Suprapubic skin (tissue), 4 donors: ENCODE data around the gene SAMHD1. TPM values are rescaled to one million over a fixed set of nuclear protein-coding genes. Genes with fewer than 3 reads are reported as not detected.

Source experiments
- DNase-seq, 2 donors: peaks; one replicate each; pipeline ENCODE4 v3.0.0-alpha.2; 2019; ENCODE audit warnings: low spot score in 2 of 2
- H3K27ac ChIP-seq: fragments of 200-600 bp; sonication (generic); one replicate; pipeline ENCODE4 v1.5.1; 2019
- H3K27me3 ChIP-seq: fragments of 200-600 bp; sonication (generic); one replicate; pipeline ENCODE4 v1.5.1; 2019
- H3K36me3 ChIP-seq: fragments of 200-600 bp; sonication (generic); one replicate; pipeline ENCODE4 v1.5.1; 2019
- H3K4me1 ChIP-seq: fragments of 200-600 bp; sonication (generic); one replicate; pipeline ENCODE4 v1.5.1; 2019
- H3K4me3 ChIP-seq: fragments of 200-600 bp; sonication (generic); one replicate; pipeline ENCODE4 v1.5.1; 2019; ENCODE audit warnings: mild to moderate bottlenecking
- H3K9me3 ChIP-seq: fragments of 200-600 bp; sonication (generic); one replicate; pipeline ENCODE4 v1.5.1; 2019
- EP300 ChIP-seq: sonication (generic); formaldehyde crosslinking; IDR thresholded peaks from one replicate; pipeline ENCODE4 v1.6.1; 2017; ENCODE audit warnings: antibody characterized with exemption
- POLR2A ChIP-seq, 2 donors: fragments of 450-650 bp; IDR thresholded peaks; one replicate each; pipeline ENCODE4 v1.6.1; 2017; ENCODE audit warnings: antibody characterized with exemption in 2 of 2, mild to moderate bottlenecking in 2 of 2, moderate library complexity in 2 of 2
- POLR2AphosphoS5 ChIP-seq, 3 donors: sonication (generic); formaldehyde crosslinking; IDR thresholded peaks; one replicate each; pipeline ENCODE4 v1.6.1; 2017; ENCODE audit warnings: antibody characterized with exemption in 3 of 3
- WGBS: methylation state at CpG from one replicate; pipeline ENCODE4 v1.1.5; 2018; 5-methylcytosine and 5-hydroxymethylcytosine counted together
- total RNA-seq, 4 donors: library from RNA; depleted of rRNA; stranded (reverse); fragments of >200 nt; gene quantifications; one replicate each; pipeline ENCODE4 v1.1.0, GENCODE V29; 2016
- TF ChIP-seq, protein P1 (sequence below), 2 donors: fragments of 200-600 bp in 1 of 2; fragments of 450-650 bp in 1 of 2; sonication (generic) in 1 of 2; IDR thresholded peaks; one replicate each; pipeline ENCODE4 v1.5.1; 2016 to 2019; ENCODE audit warnings: antibody characterized with exemption in 2 of 2, mild to moderate bottlenecking in 1 of 2, moderate library complexity in 1 of 2

Gene SAMHD1
- total RNA-seq, 4 donors from 2014 or later = 32.9 to 77.4 (median 44.2) TPM

DNA sequence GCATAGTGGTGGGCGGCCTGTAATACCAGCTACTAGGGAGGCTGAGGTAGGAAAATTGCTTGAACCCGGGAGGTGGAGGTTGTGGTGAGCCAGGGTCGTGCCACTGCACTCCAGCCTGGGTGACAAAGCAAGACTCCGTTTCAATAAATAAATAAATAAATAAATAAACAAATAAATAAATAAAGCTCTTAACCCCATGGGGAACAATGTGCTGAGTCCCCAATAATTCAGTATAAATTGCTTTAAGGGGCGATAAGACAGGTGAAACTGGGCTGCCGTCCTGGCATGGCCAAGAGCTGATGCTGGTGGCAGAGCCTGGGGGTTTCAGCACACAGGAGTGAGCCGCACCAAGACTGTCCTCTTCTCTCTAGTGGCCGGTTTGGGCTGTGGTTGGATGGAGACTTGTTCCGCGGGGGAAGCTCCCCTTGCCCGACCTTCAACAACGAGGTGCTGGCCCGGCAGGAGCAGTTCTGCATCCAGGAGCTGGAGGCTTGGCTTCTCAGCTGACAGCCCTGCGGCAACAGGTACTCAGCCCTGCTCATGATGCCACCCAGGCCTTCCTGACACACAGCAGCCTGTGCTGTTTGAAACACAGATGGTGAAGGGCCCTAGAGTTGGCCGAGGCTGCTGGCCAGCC, 62.5 kb downstream of the SAMHD1 start:
- Histone ChIP-seq H3K36me3 (peaks cover 46% of the 10 kb centered on the region), H3K27me3 (no peaks in the 10 kb centered on the region), H3K4me1 (peaks cover 12% of the 10 kb centered on the region), H3K9me3 (no peaks in the 10 kb centered on the region), H3K4me3 (no peak overlapping the region), H3K27ac (no peak overlapping the region)
- 93% methylated on average over 10 of the region's 15 CpGs for WGBS
- TF ChIP-seq, protein P1, sequence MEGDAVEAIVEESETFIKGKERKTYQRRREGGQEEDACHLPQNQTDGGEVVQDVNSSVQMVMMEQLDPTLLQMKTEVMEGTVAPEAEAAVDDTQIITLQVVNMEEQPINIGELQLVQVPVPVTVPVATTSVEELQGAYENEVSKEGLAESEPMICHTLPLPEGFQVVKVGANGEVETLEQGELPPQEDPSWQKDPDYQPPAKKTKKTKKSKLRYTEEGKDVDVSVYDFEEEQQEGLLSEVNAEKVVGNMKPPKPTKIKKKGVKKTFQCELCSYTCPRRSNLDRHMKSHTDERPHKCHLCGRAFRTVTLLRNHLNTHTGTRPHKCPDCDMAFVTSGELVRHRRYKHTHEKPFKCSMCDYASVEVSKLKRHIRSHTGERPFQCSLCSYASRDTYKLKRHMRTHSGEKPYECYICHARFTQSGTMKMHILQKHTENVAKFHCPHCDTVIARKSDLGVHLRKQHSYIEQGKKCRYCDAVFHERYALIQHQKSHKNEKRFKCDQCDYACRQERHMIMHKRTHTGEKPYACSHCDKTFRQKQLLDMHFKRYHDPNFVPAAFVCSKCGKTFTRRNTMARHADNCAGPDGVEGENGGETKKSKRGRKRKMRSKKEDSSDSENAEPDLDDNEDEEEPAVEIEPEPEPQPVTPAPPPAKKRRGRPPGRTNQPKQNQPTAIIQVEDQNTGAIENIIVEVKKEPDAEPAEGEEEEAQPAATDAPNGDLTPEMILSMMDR (IDR thresholded peaks at IDR 0.05) = no peak
- TF ChIP-seq POLR2A (IDR thresholded peaks at IDR 0.05) (no peak), POLR2AphosphoS5 (IDR thresholded peaks at IDR 0.05) (no peak), EP300 (no peak)
- DNase-seq = no peak

DNA sequence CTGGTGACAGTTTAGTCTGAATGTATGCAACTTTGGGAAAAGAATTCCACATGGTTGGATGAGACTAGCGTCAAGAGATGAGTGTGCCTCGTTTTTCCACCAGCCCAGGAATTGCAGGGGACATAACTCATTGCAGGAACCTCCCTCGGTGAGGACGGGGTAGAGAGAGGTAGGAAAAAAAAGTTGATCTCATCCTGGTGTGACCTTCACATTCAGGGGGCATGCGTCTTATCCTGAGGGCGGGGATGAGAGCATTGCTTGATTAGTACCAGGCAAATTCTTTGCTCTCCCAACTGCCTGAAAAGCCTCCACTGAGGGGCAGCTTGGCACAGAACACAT, 63.8 kb downstream of the SAMHD1 start:
- Histone ChIP-seq H3K4me1 (peaks cover 12% of the 10 kb centered on the region), H3K9me3 (no peaks in the 10 kb centered on the region), H3K4me3 (no peak overlapping the region), H3K27ac (peak overlapping the region; percentile 18), H3K36me3 (peaks cover 33% of the 10 kb centered on the region), H3K27me3 (no peaks in the 10 kb centered on the region)
- peak in 1 of 2 donors; percentile 26 for DNase-seq
- WGBS = 28% methylated on average over 6 of the region's 6 CpGs
- TF ChIP-seq POLR2AphosphoS5 (IDR thresholded peaks at IDR 0.05) = no peak
- TF ChIP-seq POLR2A (IDR thresholded peaks at IDR 0.05) = no peak
- TF ChIP-seq, protein P1 (IDR thresholded peaks at IDR 0.05) = no peak
- no peak for TF ChIP-seq EP300

DNA sequence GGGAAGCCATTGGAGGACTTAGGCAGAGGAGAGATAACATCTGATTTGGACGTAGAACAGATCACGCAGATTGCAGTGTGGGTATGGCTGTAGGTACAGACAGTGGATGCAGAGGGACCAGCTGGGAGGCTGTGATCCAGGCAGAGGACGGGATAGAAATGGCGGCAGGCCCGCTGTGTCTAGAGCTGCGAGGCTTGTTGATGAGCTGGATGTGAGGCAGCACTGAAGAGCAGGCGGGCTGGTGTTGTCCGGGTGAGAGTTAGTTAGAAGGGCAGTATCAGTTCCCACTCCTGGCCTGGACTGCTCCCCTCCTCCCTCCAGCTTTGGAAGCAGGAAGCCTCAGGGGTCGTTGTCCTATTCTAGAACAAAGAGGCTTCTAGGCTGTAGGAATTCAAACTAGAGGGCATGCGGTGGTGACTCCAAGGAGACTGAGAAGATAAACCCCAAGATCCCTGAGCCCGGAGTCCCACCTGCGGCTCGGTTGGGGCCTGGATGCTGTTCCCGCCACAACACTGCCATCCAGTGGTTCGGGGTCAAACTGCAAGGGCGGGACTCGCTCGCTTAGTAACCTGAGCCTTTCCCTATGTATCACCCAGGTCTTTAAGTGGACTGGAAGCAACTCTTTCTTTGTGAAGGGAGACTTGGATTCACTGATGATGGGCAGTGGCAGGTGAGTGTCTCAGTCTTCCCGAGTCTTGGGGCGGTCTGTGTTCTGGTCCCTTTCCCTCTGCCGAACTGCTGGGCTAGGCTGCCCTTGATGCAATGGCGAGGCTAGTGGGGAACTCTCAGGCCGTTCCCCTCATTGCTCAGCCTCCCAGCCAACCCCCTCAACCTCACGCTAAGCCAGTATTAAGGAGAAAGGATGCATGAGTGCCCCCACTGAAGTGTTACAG, 64.4 kb downstream of the SAMHD1 start:
- H3K36me3 ChIP-seq = peaks cover 27% of the 10 kb centered on the region
- H3K27me3 ChIP-seq = no peaks in the 10 kb centered on the region
- TF ChIP-seq, protein P1 (IDR thresholded peaks at IDR 0.05) = peak; percentile 89 to 96
- peak in 1 of 2 donors; percentile 31 for TF ChIP-seq POLR2A (IDR thresholded peaks at IDR 0.05)
- no peak for TF ChIP-seq POLR2AphosphoS5 (IDR thresholded peaks at IDR 0.05)
- TF ChIP-seq EP300 = no peak
- WGBS = 23% methylated on average over 21 of the region's 24 CpGs
- H3K4me3 ChIP-seq = no peak overlapping the region
- peaks cover 12% of the 10 kb centered on the region for H3K4me1 ChIP-seq
- H3K27ac ChIP-seq = peak overlapping the region; percentile 18
- no peaks in the 10 kb centered on the region for H3K9me3 ChIP-seq
- DNase-seq = peak; percentile 91 to 93

DNA sequence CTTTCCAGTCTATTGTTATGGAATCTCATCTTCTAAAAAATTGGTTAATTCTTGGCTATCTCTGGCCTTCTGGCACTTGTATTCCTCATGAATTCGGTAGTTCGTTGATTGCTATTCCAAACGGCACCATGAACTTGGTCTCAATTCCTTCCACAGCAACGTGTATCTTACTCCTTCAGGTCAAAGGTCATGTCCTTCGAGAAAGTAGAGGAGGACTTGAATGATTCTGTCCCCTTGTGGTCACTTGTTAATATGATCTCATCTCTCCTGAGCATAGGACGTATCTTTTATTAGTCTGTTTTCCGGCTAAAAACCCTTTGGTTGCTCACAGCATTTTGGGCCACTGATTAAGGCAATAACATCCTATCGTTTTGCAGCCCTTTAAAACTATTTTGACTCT, 66.2 kb downstream of the SAMHD1 start:
- Histone ChIP-seq H3K4me3 (no peak overlapping the region), H3K27ac (no peak overlapping the region), H3K4me1 (peaks cover 12% of the 10 kb centered on the region), H3K36me3 (peaks cover 12% of the 10 kb centered on the region), H3K27me3 (no peaks in the 10 kb centered on the region), H3K9me3 (no peaks in the 10 kb centered on the region)
- WGBS = 58% methylated on average over 8 of the region's 8 CpGs
- DNase-seq = no peak
- TF ChIP-seq EP300 (no peak), POLR2A (IDR thresholded peaks at IDR 0.05) (no peak), POLR2AphosphoS5 (IDR thresholded peaks at IDR 0.05) (no peak)
- TF ChIP-seq, protein P1 (IDR thresholded peaks at IDR 0.05) = no peak

DNA sequence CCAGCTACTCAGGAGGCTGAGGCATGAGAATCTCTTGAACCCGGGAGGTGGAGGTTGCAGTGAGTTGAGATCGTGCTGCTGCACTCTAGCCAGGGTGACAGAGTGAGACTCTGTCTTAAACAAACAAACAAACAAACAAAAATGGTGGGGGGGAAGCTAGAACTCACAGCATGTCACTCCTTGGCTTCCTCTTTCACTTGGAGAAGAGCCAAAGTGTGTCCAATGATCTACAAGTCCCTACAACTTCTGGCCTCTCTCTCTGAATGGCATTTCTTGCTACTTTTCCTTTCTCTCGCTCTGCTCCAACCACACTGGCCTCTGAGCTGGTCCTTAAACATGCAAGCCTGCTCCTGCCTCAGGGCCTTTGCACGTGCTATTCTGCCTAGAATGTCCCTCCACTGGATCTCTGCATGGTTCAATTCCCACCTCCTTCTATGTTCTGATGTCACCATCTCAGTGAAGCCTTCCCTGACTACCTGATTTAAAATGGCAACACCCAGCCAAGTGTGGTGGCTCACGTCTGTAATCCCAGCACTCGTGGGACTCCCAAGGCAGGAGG, 67.5 kb downstream of the SAMHD1 start:
- 91% methylated on average over 6 of the region's 6 CpGs for WGBS
- no peak for TF ChIP-seq EP300
- no peak for TF ChIP-seq POLR2A (IDR thresholded peaks at IDR 0.05)
- no peak for TF ChIP-seq POLR2AphosphoS5 (IDR thresholded peaks at IDR 0.05)
- TF ChIP-seq, protein P1 (IDR thresholded peaks at IDR 0.05) = no peak
- H3K4me3 ChIP-seq = no peak overlapping the region

More for the DNA sequence above, 67.5 kb downstream of the SAMHD1 start:
- no peaks in the 10 kb centered on the region for H3K27me3 ChIP-seq
- H3K27ac ChIP-seq = no peak overlapping the region
- peaks cover 1% of the 10 kb centered on the region for H3K36me3 ChIP-seq
- H3K9me3 ChIP-seq = no peaks in the 10 kb centered on the region
- peaks cover 12% of the 10 kb centered on the region for H3K4me1 ChIP-seq
- no peak for DNase-seq
